NCI-H1105 (cell line): ENCODE results near the gene PTPRN2.

Experiments
- DNase-seq: peaks from one replicate; lab custom pipeline; 2025; lab: John Stamatoyannopoulos, UW

PTPRN2 gene

DNA sequence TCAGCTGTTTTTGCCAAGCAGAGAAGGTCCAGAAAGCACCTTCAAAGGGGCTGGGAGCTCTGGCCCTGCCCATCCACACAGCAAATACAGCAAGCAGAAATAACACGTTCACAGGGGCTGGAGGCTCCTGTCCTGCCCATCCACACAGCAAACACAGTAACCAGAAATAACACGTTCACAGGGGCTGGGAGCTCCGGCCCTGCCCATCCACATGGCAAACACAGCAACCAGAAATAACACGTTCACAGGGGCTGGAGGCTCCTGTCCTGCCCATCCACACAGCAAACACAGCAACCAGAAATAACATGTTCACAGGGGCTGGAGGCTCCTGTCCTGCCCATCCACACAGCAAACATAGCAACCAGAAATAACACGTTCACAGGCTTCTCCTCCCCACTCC, 558.1 kb downstream of the PTPRN2 start:
- DNase-seq, result no peak

DNA sequence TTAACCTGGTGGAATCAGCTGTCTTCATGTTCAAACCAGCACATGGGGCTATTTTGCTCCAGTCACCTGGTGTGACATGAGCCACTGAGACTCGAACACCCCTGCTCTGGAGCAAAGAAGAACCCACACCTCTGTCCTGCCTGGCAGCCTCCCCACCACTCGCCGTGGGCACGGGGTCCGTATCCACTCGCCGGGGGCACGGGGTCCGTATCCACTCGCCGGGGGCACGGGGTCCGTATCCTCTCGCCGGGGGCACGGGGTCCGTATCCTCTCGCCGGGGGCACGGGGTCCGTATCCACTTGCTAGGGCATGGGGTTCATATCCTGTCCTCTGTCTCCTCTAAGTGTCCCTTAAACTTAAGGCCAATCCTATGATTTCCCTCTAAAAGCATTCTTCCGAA, 558.7 kb downstream of the PTPRN2 start:
- DNase-seq, result no peak

DNA sequence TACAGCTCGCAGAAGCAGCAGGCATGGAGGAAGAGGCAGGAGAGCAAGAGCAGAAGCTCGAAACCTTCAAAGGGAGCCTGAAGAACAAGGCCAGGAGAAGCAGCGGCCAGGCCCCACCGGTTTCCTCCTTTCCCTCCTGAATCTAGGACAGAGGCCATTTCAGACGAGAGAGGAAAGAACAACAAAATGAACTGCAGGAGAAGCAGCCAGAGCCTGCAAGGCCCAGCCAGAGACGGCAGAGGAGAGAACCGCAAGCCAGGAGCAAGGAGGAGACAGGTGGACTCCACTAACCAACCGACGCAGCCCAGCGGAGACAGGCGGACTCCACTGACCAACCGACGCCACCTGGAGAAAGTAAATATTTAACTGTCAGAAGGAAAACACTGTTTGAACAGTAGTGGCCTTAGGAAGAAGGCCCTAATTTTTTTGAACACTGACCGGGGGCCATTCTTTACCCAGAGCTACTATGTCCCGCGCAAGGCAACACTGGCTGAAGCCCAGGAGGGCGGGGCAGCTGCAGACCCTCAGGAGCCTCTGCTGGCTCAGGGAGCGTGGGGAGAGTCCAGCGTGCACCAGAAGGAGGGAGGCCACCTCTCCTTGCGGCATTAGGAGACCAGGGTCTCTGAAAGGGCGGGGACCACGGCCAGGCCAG, 559.2 kb downstream of the PTPRN2 start:
- DNase-seq, result no peak

DNA sequence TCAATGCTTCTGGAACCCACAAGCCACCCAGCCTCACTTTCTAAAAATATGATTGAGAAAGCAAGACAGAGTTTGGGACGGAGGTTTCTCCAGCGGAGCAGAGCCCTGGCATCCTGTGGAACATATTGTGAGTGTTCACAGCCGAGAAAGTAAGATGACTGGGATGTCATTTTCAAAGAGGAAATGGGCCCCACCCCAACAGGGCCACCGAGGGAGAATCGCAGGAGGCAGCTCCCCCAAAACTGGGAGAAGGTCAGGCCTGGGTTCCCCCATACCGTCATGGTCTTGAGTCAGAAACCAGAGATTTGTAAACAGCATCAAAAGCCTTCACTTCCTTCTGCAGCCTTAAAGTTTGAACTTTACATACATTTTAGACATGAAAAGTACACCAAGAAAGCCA, 560.0 kb downstream of the PTPRN2 start:
- DNase-seq, result no peak

DNA sequence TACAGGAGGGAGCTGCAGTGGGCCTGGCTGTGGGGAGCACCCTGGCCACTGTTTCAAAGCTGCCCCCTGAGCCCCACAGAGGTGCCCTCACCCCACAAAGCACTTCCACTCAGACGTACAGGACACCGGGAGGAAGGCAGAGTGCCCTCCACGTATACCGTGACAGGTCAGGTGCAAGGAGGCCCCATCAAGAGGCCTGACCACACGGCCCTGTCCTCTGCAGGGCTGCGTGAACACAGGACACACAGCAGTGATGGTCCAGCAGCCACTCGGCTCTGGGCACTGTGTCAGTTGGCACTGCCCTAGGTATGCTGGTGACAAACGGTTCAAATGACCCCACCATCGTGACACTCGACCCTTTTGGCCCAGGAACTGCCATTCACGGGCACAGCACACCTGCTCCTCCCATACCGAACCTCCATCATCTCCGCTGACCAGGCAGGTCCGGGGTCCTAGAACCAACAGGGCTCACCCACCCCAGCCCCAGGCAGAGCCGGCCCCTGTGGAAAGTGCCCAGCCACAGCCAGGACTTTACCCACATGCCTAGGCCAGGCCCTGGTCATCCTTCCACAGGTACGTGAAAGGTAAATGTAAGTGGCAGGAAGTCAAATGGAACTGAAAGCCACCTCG, 560.9 kb downstream of the PTPRN2 start:
- no peak for DNase-seq

DNA sequence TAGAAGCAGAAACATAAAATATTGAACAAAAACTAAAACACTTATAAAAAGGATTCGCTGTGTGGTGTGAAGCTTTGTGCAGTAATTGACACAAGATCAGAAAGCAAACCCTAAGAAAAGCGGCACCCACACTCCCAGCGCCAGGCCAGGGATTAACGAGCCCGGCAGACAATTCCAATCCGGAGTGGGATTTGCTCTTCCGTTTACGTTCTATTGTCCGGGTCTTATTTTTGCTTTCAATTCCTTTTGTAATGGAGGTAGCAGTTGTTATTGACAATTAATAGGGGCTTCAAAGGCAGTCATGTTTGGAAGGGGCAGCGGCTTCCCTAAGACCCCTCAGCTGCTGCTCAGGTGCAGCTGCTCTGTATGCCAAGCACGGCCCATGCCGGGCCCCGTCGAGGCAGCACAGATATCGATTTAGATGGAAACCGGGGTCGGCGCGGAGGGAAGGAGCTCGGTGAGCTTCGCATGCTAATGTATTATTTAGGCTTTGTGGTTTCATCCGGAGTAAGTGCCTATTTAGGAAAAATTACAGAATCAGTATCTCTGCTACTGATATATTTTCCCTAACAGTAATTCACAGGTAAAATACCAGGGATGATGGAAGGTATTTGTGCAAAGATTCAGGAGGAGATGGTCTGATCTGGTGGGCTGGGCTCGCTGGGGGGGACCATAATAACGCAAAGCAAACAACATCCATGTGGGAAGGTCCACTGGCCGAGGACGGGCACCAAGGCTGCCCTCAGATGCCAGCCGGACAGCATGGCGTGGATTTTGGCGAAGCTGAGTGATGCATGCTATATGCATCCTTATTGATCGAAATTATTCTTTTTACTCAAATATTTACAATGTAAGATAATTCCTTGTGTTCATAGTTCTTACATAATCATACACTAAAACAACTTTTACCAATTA, 561.7 kb downstream of the PTPRN2 start:
- no peak for DNase-seq

DNA sequence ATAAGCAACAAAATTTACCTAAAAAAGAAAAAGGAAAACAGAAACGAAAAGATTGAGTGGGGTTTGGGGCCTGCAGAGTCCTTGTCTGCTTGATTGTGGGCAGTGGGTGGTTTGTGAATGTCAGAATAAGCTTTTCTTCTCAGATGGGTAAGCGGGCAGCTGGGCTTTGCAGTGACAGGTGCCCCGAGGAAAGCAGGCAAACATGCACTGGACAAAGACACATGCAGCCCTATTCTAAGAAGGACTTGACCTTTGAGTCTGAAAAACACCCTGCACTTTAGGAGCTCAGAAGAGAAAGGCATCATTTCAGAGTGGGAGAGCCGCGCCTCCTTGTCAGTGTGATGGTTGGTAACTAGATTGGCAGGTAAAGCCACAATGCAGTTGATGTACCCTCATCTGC, 562.7 kb downstream of the PTPRN2 start:
- no peak for DNase-seq

DNA sequence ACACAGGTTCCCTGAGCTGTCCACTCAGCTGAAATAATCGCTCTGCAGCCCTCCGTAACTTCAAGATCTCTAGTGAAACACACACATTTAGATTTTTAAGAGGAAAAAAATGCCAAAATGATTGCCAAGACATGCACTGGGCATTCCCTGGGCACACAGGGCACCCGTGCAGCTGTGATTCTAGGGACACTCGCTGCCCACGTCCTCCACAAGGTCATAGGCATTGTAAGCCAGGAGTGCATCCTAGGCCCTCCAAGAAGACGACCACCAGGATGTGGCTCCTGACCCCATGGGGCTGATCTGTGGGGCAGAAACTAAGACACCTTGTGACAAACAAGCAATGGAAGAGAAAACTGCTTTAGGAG, 563.3 kb downstream of the PTPRN2 start:
- no peak for DNase-seq

DNA sequence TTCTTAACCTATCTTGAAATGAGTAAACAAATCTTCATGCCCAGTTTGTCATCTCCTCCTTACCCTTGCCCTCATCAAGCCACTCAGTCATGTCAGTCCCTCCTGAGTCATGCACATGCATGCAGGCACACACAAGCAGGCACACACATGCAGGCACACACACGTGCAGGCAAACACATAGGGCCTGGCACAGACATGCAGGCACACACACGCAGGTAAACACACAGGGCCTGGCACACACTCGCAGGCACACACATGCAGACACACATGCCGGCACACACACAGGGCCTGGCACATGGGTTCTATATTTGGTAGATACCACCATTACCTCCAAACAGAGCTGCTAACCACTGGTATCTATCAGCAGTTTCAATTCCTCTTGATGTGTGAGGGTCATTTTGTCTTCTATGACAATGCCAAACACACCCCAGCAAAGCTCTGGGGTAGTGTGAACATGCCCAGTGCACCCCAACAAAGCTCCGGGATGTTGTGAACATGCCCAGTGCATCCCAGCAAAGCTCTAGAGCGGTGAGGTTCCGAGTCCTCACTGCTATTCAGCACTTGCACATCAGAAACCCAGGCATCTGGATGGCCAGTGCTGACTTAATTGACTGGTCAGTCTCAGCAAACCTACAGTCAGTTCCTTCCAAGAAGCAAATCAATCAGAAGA, 563.8 kb downstream of the PTPRN2 start:
- DNase-seq, result no peak

DNA sequence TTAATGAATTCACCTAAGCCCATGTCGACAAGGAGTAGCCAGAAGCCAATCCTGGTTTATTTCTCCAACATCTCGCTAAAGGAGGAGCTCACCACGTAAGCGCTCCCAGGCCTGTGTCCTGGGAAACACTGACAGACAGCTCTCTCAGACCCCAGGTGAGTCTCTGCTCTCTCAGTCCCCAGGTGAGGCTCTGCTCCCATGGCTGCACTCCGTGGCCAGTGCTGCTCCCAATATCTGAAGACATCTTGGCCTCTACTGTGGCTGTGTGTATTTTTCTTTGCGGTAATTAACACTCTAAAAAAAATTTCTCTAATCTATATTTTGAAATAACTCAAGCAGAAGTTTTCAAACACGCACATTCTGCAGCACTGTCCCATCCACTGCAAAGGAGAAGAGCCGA, 564.5 kb downstream of the PTPRN2 start:
- no peak for DNase-seq

DNA sequence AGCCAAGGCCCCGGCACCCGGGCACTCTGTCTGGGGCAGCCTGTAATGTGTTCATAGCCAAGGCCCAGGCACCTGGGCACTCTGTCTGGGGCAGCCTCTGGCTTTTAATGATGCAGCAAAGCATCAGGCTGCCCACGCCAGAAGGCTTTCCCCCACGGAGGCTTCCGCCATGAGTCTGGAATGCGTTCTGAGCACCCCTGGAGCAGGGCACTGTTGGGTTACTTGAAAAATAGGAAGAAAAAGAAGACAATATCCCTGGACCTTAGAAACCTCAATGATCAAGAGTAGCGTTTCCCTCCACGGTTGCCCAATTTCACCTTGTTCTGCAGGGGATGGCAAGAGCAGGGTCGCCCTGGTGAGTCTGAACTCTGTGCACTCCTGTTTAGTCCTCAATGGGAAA, 565.0 kb downstream of the PTPRN2 start:
- no peak for DNase-seq

DNA sequence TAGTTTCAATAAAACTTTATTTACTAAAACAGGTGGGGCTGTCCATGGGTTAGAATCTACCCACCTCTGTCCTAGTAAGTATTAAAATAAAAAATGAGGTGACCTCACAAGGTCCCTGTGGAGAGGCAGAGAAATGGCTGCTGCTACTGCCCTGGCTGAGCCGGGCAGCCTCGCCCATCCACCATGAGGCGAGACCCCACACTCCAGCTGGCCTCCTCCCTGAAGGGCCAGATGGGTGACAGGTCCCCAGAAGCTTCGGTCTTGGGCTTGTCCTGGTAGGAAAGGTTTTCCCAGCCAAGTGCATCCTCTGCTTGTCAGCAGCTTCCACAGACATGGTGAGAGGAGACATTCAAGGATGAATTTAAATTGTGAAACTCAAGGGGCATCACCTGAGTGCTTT, 565.8 kb downstream of the PTPRN2 start:
- no peak for DNase-seq

DNA sequence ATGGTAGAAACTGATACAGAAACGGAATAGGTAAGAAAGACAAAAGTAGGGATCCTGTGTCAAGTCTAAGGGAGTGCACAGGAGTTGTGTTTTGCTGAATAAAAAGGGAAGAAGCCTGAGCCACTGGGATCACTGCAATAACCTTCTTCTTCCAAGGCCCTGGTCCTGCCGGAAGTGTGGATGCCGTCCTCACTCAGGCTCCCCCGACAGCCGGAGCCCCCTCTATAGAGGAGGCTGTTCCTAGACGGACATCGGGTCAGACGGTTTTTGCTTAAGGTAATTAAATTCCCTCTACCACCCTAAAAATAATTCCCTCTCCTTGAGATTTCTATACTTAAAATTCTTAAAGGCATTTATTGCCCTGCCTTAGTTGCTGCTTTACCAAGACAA, 566.9 kb downstream of the PTPRN2 start:
- DNase-seq, result no peak

DNA sequence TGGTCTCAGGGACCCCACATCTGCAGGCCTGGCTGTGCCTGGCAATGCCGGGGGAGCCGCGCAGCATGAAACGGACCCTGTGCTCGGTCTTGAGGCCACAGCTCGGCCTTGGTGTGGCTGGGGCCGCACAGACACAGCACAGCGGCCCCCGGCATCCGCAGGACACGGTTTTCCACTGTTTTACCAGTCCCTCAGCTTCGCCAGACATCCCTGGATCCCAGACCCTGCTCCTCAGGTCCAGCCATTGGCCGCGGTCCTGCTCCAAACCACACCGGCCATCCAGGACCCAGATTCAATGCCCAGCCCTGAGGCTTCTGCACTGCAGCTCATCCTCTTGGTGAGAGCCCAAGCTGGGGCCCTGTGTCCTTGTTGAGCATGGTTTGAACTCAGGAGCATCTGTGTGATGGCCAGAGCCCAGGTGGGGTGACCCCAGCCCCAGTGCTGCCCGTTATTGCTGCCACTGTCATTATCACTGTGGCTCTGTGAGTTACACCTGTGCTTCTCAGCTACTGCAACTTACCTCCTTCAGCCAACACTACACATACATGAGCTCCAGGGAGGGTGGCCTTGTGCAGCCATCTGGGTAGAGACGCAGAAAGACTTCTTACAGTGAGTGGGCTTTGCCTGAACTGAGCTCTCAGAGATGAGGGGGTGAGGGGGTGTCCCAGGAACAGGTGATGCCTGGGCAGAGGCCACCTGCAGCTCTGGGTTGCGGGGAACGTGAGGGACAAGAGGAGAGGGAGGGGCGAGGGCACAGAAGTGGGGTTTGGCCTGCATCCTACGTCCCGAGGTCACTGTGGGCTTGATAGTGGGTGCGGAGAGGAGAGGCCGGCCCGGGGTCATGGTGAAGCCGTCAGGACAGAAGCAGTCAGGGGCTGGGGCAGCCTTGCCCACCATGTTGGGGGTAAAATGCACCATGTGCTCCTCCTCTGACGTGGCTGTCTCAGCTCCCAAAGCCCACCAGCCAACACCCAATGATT, 567.6 kb downstream of the PTPRN2 start:
- DNase-seq, result no peak

DNA sequence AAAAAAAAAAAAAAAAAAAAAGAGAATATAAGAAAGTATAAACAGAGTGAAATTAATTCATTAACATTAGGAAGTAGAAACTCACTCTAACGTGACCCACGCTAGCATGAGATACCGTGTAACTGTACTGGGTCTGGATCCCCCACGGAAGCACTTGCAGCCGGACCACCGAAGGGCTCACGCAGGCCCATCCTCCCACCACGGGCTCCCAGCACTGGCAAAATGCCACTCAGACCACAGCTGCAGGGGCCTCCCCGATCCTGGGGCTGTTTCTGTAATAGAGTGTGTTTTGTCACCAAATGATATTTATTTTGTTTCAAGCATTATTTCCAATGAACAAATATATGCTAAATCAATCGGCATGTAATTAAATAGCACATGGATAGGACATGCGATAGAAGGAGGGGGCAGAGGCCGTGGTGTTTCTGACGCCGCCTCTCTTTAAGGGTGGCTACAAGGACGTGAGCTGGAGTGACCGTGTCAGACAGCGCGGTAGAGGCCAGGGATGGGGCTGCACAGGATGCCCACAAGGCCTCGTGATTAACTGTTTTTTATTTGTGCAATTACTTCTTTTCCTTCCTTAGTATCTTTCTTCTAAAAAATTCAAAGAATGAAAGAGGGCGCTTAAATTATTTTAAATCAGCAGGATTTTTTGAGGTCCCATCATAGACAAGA, 568.5 kb downstream of the PTPRN2 start:
- DNase-seq, result no peak

DNA sequence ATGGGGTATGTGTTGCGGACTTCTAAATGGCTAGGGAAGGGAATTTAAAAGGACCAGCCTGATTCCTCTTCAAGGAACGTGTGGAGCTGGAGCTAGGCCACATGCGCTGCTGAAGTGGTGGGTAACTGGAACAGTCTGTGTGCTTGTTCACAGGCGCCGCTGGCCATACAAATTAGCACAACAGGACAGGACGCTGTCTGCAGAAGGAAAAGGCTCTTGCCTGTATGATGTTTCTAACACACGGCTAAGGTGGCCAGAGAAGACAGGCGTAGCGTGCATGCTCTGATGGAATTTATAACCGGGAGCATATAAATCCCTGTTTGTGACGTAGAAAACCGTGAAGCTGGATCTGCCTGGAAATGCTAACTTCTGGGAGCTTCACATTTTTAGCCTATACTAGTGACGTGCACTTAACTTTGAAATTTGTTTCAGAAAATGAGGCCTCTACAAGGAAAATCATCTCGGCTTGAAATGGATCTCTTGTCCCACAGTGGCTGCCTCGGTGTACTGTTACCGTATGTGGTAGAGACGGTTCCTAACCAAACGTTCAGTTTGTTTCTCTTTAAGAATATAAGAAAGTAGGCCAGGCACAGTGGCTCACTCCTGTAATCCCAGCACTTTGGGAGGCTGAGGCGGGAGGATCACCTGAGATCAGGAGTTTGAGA, 569.4 kb downstream of the PTPRN2 start:
- DNase-seq, result no peak

DNA sequence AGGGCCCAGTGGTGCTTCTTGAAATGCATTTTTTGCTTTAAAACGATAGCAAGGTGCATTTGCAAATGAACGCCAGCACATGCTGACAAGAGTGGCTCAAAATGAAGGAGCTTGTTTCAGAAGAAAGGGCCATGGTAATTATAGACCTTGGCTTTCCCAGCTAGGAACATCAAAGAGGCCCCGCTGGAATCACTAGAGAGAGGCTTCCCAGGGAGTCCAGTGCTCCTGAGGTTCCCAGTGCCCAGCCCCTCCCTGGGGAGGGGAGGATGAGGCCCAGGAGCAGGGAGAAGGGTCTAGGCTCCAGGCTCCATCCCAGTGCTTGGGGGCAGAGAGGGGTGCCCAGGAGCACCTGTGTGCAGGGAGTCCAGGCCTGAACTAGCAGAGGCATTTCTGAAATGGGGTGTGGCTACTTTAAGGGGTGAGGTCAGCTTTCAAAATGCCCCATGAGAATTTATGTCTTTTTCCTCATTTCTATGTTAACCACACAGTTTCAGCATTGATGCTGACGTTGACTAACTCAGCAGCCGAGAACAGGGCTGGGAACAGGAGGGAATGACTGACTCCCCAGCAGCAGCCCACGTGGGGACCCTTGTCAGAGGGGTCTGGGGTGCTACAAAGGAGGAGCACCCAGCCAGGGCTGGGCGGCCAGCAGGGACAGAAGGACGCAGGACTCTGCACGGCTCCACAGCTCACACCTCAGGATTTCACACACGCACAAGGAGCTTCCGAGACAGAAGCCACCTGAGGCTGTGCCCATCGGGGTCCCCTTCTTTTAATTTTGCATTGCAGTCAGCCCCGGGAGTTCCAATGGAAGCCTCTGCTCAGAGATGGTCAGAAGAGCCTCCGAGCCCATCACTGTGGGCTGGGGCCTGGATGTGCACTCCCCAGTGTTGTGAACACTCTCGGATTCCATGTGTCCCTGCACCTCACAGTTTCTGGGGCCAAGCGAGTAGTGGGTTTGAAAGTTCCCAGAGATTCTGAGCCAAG, 570.2 kb downstream of the PTPRN2 start:
- DNase-seq, result no peak

DNA sequence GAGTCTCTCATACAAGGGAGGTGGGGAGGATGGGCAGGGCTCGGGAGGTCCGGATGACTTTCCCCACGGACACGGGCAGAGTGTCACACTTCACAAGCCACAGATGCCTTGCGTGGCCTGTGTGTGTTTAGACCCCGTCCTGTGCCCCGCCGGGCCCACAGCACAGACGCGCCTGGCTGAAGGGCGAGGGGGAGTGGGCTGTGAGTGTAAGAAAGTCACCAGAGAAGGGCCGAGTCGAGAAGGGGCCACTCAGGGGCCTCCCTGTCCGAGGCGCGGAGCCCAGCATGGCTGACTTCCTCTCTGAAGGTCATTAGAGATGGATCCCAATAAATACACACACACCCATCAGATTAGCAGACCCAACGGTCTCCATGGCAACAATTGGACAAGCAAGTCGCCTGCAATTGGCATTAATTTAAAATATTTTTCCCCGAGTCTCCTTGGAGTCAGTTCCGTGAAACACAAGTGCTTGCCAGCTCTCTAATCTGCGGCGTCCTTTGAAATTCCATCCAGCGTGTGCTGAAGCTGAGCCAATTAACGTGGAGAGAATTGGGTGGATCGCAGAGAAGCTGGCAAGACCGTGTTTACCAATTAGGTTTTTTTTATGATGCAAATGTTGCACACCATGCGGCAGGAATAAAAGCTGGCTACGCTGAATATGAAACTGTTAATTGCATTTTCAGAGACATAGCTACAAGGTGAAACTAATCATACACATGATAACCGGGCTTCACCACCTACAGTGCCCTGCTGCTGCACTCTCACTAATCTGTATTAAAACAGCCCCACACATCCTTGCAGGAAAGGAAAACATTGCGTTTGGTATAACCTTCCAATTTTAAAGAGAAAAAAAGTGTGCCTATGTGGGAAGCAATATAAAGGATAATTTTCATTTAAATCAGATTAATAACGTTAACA, 571.2 kb downstream of the PTPRN2 start:
- DNase-seq, result peak; percentile 75
